ENCODE data around the gene NF2. TPM values are rescaled to one million over a fixed set of nuclear protein-coding genes. Genes with fewer than 3 reads are reported as not detected.

Gene NF2
- total and polyA plus RNA-seq, 8 donors: 5.8 to 37.6 (median 18.3) TPM

GRCh38 chr22:29654882-29655281 is 51.4 kb downstream of the NF2 start:
- WGBS, 5 donors: 75 to 79% (median 78%) methylated on average over 7 of the region's 7 CpGs
- H3K4me3 ChIP-seq: no peak overlapping the region
- H3K27me3 ChIP-seq: no peaks in the 10 kb centered on the region
- intact Hi-C loops (cut with DNase I; ENCODE audit: low total_unique reads): no loop called here
- TF ChIP-seq POLR2AphosphoS5 (IDR thresholded peaks at IDR 0.05): no peak
- no peak for TF ChIP-seq CTCF (IDR thresholded peaks at IDR 0.05)
- no peak for TF ChIP-seq POLR2A (IDR thresholded peaks at IDR 0.05)
- no peak for TF ChIP-seq EP300 (IDR thresholded peaks at IDR 0.05)
- peaks cover 4 to 81% (median 54%) of the 10 kb centered on the region in 4 donors for H3K36me3 ChIP-seq
- DNase-seq: no peak
- H3K4me1 ChIP-seq: peaks cover 0 to 8% (median 0%) of the 10 kb centered on the region in 4 donors
- H3K9me3 ChIP-seq: no peaks in the 10 kb centered on the region
- H3K27ac ChIP-seq: no peak overlapping the region

- 79 to 91% (median 86%) methylated on average over 4 of the region's 4 CpGs for WGBS, 5 donors
- peaks cover 12 to 88% (median 79%) of the 10 kb centered on the region in 4 donors for H3K36me3 ChIP-seq
- intact Hi-C loops (cut with DNase I; ENCODE audit: low total_unique reads): no loop called here
- DNase-seq: no peak
- peaks cover 0 to 8% (median 0%) of the 10 kb centered on the region in 4 donors for H3K4me1 ChIP-seq
- H3K4me3 ChIP-seq: no peak overlapping the region
- H3K27ac ChIP-seq: no peak overlapping the region
- TF ChIP-seq POLR2AphosphoS5 (IDR thresholded peaks at IDR 0.05): no peak
- TF ChIP-seq EP300 (IDR thresholded peaks at IDR 0.05): no peak
- no peak for TF ChIP-seq CTCF (IDR thresholded peaks at IDR 0.05)
- no peak for TF ChIP-seq POLR2A (IDR thresholded peaks at IDR 0.05)
- no peaks in the 10 kb centered on the region for H3K9me3 ChIP-seq
- H3K27me3 ChIP-seq: no peaks in the 10 kb centered on the region
Measured at GRCh38 chr22:29658176-29658575, 54.7 kb downstream of the NF2 start.

- TF ChIP-seq POLR2AphosphoS5 (IDR thresholded peaks at IDR 0.05) (no peak), POLR2A (IDR thresholded peaks at IDR 0.05) (no peak), EP300 (IDR thresholded peaks at IDR 0.05) (no peak), CTCF (IDR thresholded peaks at IDR 0.05) (no peak)
- Histone ChIP-seq H3K9me3 (no peaks in the 10 kb centered on the region), H3K36me3 (peaks cover 18 to 96% (median 90%) of the 10 kb centered on the region in 4 donors), H3K27ac (no peak overlapping the region), H3K27me3 (no peaks in the 10 kb centered on the region), H3K4me3 (no peak overlapping the region), H3K4me1 (peaks cover 0 to 8% (median 0%) of the 10 kb centered on the region in 4 donors)
- 87 to 95% (median 90%) methylated on average over 11 of the region's 11 CpGs for WGBS, 5 donors
- intact Hi-C loops (cut with DNase I; ENCODE audit: low total_unique reads): no loop called here
- no peak for DNase-seq
Measured at GRCh38 chr22:29660021-29660420, 56.6 kb downstream of the NF2 start.

- WGBS, 5 donors: 54 to 78% (median 70%) methylated on average over 2 of the region's 2 CpGs
- no peak for DNase-seq
Measured at GRCh38 chr22:29661336-29661735, 57.9 kb downstream of the NF2 start.

More at GRCh38 chr22:29661336-29661735, 57.9 kb downstream of the NF2 start:
- Histone ChIP-seq H3K27ac (no peak overlapping the region), H3K9me3 (no peaks in the 10 kb centered on the region), H3K36me3 (peaks cover 18 to 96% (median 95%) of the 10 kb centered on the region in 4 donors), H3K4me1 (peaks cover 0 to 8% (median 0%) of the 10 kb centered on the region in 4 donors), H3K4me3 (no peak overlapping the region), H3K27me3 (no peaks in the 10 kb centered on the region)
- intact Hi-C loops (cut with DNase I; ENCODE audit: low total_unique reads): no loop called here
- TF ChIP-seq POLR2AphosphoS5 (IDR thresholded peaks at IDR 0.05): no peak
- TF ChIP-seq EP300 (IDR thresholded peaks at IDR 0.05): no peak
- TF ChIP-seq POLR2A (IDR thresholded peaks at IDR 0.05): no peak
- no peak for TF ChIP-seq CTCF (IDR thresholded peaks at IDR 0.05)
